HL-60 (cell line): ENCODE data around the gene CST9L.

Source experiments
- DNase-seq, 2 experiments: peaks; one replicate each; pipeline ENCODE4 v3.0.0-alpha.2; 2010 to 2020; ENCODE audit warnings: low read depth in 1 of 2, low spot score in 1 of 2
- H3K27ac ChIP-seq: fragments of 250-450 bp; sonication (Bioruptor Pico); replicated peaks from 2 replicates; pipeline ENCODE4 v1.5.1; 2020; ENCODE audit warnings: mild to moderate bottlenecking, moderate library complexity
- H3K27me3 ChIP-seq: fragments of 250-450 bp; sonication (Bioruptor Pico); 2 replicates; pipeline ENCODE4 v1.5.1; 2021; ENCODE audit warnings: mild to moderate bottlenecking, moderate library complexity; ENCODE audit not compliant: insufficient read depth, poor library complexity, severe bottlenecking
- H3K4me3 ChIP-seq: replicated peaks from 2 replicates; pipeline ENCODE4 v1.5.1; 2011; ENCODE audit warnings: mild to moderate bottlenecking, control low read depth, low read length; ENCODE audit not compliant: insufficient read depth
- GABPA ChIP-seq: IDR thresholded peaks from 2 replicates; pipeline ENCODE4 v1.6.1; 2012; ENCODE audit warnings: low read depth
- POLR2AphosphoS5 ChIP-seq: IDR thresholded peaks from 2 replicates; pipeline ENCODE4 v1.6.1; 2012; ENCODE audit warnings: low read depth
- SPI1 ChIP-seq: IDR thresholded peaks from 2 replicates; pipeline ENCODE4 v1.6.1; 2012; ENCODE audit warnings: low read depth, mild to moderate bottlenecking, borderline replicate concordance
- TF ChIP-seq, protein P1 (sequence below): IDR thresholded peaks from 2 replicates; pipeline ENCODE4 v1.6.1; 2012; ENCODE audit warnings: low read depth; ENCODE audit not compliant: insufficient replicate concordance
- TF ChIP-seq, protein P2 (sequence below): IDR thresholded peaks from one replicate; pipeline ENCODE4 v1.5.1; 2011; ENCODE audit warnings: low read length, control low read depth, inconsistent platforms; ENCODE audit not compliant: insufficient read depth

The CST9L gene

DNA sequence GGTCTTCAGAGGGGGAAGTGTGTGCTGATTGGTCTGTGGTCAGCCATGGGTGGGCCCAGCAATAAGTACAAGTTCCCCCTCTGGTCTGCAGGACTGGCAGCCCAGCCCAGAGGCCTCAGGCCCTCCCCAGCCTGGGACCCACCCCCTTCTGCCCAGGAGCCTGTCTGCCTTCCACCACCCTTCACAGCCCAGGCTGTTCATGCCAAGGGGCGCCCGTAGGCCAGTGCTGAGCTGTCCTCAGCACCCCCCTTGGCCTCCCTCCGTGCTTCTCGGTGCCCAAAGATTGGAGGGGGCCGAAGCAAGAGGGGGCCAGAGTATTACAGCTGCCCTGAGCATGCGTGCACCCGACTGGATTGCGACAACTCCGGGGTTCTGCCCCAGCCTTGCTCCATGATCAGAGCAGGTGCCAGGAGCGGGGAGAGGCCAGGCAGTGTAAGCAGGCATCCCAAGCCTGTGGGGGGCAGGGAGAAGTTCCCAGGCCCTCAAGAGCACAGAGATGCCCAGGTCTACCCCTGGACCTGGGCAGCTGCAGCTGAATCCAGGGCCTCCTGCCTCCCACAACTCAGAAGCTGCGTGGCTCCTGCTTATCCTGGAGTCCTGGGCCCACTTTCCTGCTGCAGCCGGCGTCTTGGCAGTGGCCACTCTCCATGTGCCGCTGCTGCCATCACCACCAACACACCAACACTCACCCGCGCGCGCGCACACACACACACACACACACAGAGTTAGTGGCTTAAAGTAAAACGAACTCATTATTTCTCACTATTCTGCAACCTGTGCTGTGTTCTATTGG lies 33.3 kb downstream of the CST9L start:
- Histone ChIP-seq H3K27me3 (no peaks in the 10 kb centered on the region), H3K4me3 (no peak overlapping the region), H3K27ac (no peak overlapping the region)
- DNase-seq: no peak
- TF ChIP-seq SPI1 (no peak), POLR2AphosphoS5 (no peak), GABPA (no peak)
- TF ChIP-seq, protein P1, sequence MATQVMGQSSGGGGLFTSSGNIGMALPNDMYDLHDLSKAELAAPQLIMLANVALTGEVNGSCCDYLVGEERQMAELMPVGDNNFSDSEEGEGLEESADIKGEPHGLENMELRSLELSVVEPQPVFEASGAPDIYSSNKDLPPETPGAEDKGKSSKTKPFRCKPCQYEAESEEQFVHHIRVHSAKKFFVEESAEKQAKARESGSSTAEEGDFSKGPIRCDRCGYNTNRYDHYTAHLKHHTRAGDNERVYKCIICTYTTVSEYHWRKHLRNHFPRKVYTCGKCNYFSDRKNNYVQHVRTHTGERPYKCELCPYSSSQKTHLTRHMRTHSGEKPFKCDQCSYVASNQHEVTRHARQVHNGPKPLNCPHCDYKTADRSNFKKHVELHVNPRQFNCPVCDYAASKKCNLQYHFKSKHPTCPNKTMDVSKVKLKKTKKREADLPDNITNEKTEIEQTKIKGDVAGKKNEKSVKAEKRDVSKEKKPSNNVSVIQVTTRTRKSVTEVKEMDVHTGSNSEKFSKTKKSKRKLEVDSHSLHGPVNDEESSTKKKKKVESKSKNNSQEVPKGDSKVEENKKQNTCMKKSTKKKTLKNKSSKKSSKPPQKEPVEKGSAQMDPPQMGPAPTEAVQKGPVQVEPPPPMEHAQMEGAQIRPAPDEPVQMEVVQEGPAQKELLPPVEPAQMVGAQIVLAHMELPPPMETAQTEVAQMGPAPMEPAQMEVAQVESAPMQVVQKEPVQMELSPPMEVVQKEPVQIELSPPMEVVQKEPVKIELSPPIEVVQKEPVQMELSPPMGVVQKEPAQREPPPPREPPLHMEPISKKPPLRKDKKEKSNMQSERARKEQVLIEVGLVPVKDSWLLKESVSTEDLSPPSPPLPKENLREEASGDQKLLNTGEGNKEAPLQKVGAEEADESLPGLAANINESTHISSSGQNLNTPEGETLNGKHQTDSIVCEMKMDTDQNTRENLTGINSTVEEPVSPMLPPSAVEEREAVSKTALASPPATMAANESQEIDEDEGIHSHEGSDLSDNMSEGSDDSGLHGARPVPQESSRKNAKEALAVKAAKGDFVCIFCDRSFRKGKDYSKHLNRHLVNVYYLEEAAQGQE: no peak
- TF ChIP-seq, protein P2, sequence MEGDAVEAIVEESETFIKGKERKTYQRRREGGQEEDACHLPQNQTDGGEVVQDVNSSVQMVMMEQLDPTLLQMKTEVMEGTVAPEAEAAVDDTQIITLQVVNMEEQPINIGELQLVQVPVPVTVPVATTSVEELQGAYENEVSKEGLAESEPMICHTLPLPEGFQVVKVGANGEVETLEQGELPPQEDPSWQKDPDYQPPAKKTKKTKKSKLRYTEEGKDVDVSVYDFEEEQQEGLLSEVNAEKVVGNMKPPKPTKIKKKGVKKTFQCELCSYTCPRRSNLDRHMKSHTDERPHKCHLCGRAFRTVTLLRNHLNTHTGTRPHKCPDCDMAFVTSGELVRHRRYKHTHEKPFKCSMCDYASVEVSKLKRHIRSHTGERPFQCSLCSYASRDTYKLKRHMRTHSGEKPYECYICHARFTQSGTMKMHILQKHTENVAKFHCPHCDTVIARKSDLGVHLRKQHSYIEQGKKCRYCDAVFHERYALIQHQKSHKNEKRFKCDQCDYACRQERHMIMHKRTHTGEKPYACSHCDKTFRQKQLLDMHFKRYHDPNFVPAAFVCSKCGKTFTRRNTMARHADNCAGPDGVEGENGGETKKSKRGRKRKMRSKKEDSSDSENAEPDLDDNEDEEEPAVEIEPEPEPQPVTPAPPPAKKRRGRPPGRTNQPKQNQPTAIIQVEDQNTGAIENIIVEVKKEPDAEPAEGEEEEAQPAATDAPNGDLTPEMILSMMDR: no peak

DNA sequence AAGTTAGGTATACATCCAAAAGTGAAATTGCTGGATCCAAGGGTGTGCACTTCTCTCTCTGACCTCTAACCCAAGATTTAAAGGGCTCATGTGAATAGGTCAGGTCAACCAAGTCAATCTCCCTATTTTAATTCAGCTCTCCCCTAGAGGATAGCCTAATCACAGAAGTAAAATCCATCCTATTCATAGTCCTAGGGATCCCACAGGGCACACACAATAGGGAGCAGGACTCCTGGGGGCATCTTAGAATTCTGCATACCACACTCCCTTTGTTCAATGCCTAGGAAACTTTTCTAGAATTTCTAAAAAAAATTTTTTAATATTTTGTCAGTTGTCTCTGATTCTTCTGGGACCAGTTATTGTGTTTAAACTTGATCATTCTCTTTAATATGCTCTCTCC lies 35.1 kb downstream of the CST9L start:
- TF ChIP-seq GABPA: no peak
- TF ChIP-seq, protein P1: no peak
- TF ChIP-seq SPI1: no peak
- TF ChIP-seq POLR2AphosphoS5: no peak
- TF ChIP-seq, protein P2: no peak
- DNase-seq: no peak
- Histone ChIP-seq H3K27me3 (no peaks in the 10 kb centered on the region), H3K4me3 (no peak overlapping the region), H3K27ac (no peak overlapping the region)

DNA sequence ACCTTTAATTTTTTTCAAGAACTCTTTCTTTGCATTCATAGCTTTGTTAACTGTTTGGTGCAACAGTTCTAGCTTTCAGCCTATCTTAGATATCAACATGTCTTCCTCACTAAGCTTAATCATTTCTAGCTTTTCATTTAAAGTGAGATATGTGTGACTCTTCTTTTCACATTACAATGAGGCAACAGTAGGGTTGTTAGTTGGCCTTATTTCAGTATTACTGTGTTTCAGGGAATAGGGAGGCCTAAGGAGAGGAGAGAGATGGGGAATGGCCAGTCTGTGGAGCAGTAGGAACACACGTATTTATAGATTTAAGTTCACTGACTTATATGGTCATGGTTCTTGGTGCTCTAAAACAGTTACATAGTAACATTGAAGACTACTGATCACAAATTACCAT lies 35.8 kb downstream of the CST9L start:
- DNase-seq: no peak
- TF ChIP-seq GABPA: no peak
- H3K4me3 ChIP-seq: no peak overlapping the region

DNA sequence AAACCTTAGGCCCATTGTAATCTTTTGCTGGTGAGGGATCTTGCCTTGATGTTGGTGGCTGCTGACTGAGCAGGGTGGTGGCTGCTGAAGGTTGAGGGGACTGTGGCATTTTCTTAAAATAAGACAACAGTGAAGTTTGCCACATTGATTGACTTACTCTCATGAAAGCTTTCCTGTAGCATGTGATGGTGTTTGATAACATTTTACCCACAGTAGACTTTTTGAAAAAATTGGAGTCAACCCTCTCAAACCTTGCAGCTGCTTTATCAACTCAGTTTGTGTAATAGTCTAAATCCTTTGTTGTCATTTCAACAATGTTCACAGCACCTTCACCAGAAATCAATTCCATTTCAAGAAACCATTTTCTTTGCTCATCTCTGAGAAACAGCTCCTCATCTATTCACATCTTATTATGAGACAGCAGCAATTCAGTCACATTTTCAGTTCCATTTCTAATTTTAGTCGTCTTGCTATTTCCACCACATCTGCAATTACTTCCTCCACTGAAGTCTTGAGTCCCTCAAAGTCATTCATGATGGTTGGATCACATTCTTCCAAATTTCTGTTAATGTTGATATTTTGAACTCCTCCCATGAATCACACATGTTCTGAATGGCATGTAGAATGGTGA lies 37.2 kb downstream of the CST9L start:
- no peak for DNase-seq

More for the DNA sequence above, 35.8 kb downstream of the CST9L start:
- Histone ChIP-seq H3K27me3 (no peaks in the 10 kb centered on the region), H3K27ac (no peak overlapping the region)

More for the DNA sequence above, 37.2 kb downstream of the CST9L start:
- no peak overlapping the region for H3K27ac ChIP-seq
- TF ChIP-seq, protein P2: no peak
- TF ChIP-seq GABPA: no peak
- no peak for TF ChIP-seq POLR2AphosphoS5
- no peak for TF ChIP-seq SPI1
- H3K4me3 ChIP-seq: no peak overlapping the region
- no peaks in the 10 kb centered on the region for H3K27me3 ChIP-seq
